ENCODE data around the gene ANKRD63. TPM values are rescaled to one million over a fixed set of nuclear protein-coding genes. Genes with fewer than 3 reads are reported as not detected.

Gene ANKRD63
- polyA plus RNA-seq, 1 experiment: not detected

GRCh38 chr15:40250304-40250656 is 32.6 kb downstream of the ANKRD63 start:
- POLR2A ChIA-PET: no interaction called here
- peaks cover 62% of the 10 kb centered on the region for H3K27me3 ChIP-seq (ENCODE audit: control insufficient read depth, insufficient read depth, low read length)
- TF ChIP-seq CTCF (IDR thresholded peaks at IDR 0.05; ENCODE audit: insufficient read depth, low read depth, low read length): no peak
- CTCF ChIA-PET: interaction anchor here (1.3 to 3.4 kb wide), 2 partner anchors 9 to 24 kb away, joined by 3 to 19 read pairs; no protein-coding TSS in a partner anchor
- no peak overlapping the region for H3K4me3 ChIP-seq (ENCODE audit: low read depth, low read length)
- H3K36me3 ChIP-seq (ENCODE audit: control insufficient read depth, insufficient read depth, low read length): no peaks in the 10 kb centered on the region
- no peak for DNase-seq (ENCODE audit: low read depth)

GRCh38 chr15:40249477-40250303 is 33.2 kb downstream of the ANKRD63 start:
- POLR2A ChIA-PET: interaction anchor here (0.6 kb wide), 1 partner anchor 14 kb away, joined by 4 read pairs; no protein-coding TSS in a partner anchor

GRCh38 chr15:40248006-40248783 is 34.7 kb downstream of the ANKRD63 start:
- H3K36me3 ChIP-seq (ENCODE audit: control insufficient read depth, insufficient read depth, low read length): no peaks in the 10 kb centered on the region
- TF ChIP-seq CTCF (IDR thresholded peaks at IDR 0.05; ENCODE audit: insufficient read depth, low read depth, low read length): no peak
- ChIA-PET CTCF (interaction anchor here (2.6 to 3.4 kb wide), 2 partner anchors 26 kb away, joined by 12 to 19 read pairs; no protein-coding TSS in a partner anchor), POLR2A (no interaction called here)
- DNase-seq (ENCODE audit: low read depth): no peak
- H3K27me3 ChIP-seq (ENCODE audit: control insufficient read depth, insufficient read depth, low read length): peaks cover 48% of the 10 kb centered on the region
- H3K4me3 ChIP-seq (ENCODE audit: low read depth, low read length): no peak overlapping the region

More at GRCh38 chr15:40249477-40250303, 33.2 kb downstream of the ANKRD63 start:
- Histone ChIP-seq H3K4me3 (ENCODE audit: low read depth, low read length) (no peak overlapping the region), H3K27me3 (ENCODE audit: control insufficient read depth, insufficient read depth, low read length) (peaks cover 61% of the 10 kb centered on the region), H3K36me3 (ENCODE audit: control insufficient read depth, insufficient read depth, low read length) (no peaks in the 10 kb centered on the region)
- DNase-seq (ENCODE audit: low read depth): no peak
- TF ChIP-seq CTCF (IDR thresholded peaks at IDR 0.05; ENCODE audit: insufficient read depth, low read depth, low read length): no peak
- CTCF ChIA-PET: interaction anchor here (0.6 to 3.4 kb wide), 4 partner anchors 9 to 34 kb away, joined by 3 to 19 read pairs (median 4); no protein-coding TSS in a partner anchor

GRCh38 chr15:40247406-40247971 is 35.4 kb downstream of the ANKRD63 start:
- Histone ChIP-seq H3K27me3 (ENCODE audit: control insufficient read depth, insufficient read depth, low read length) (peaks cover 44% of the 10 kb centered on the region), H3K4me3 (ENCODE audit: low read depth, low read length) (no peak overlapping the region), H3K36me3 (ENCODE audit: control insufficient read depth, insufficient read depth, low read length) (no peaks in the 10 kb centered on the region)
- no peak for DNase-seq (ENCODE audit: low read depth)
- no peak for TF ChIP-seq CTCF (IDR thresholded peaks at IDR 0.05; ENCODE audit: insufficient read depth, low read depth, low read length)
- POLR2A ChIA-PET: no interaction called here
- CTCF ChIA-PET: interaction anchor here (0.6 to 2.6 kb wide), 3 partner anchors 9 to 27 kb away, joined by 3 to 12 read pairs (median 4); no protein-coding TSS in a partner anchor
